ENCODE measurements around the gene TRIM63. TPM values are rescaled to one million over a fixed set of nuclear protein-coding genes. Genes with fewer than 3 reads are reported as not detected.
A peak's percentile ranks its signal among the peaks of the same experiment; 100 is the strongest.

The TRIM63 gene
- polyA plus RNA-seq, 3 donors, result 0.09 TPM; not detected in 2

DNA sequence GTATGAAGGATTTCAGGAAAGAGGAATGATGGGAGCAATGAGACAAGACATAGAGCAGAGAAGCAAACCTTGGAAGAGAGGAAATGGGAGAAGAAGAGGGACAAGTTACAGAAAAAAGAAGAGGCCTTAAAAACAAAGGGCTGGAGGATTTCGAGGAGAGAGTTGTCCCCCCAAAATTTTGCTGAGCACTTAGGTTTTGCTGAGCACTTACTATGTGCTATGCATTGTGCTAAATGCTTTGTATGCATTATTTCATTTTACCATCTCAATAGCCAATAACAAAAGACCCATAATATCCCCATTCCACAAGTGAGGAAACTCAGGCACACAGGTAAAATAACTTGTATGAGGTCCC lies 2.5 kb upstream of the TRIM63 start:
- DNase-seq, result no peak
- Histone ChIP-seq H3K9me3 (replicated peaks in 1 of 2; ENCODE audit: control insufficient read depth in 1 of 2, insufficient read depth in 1 of 2, low read length in 2 of 2) (no peaks in the 10 kb centered on the region), H3K27me3 (ENCODE audit: control insufficient read depth in 2 of 2, insufficient read depth in 2 of 2, low read length in 2 of 2) (no peaks in the 10 kb centered on the region), H4K20me1 (ENCODE audit: insufficient read depth, low read length) (no peaks in the 10 kb centered on the region), H3K9ac (ENCODE audit: insufficient read depth, low read length, poor library complexity, severe bottlenecking) (no peak overlapping the region), H3K27ac (ENCODE audit: low read depth in 1 of 2, low read length in 2 of 2) (no peak overlapping the region), H2AFZ (ENCODE audit: insufficient read depth, low read depth, low read length, poor library complexity, severe bottlenecking) (no peak overlapping the region), H3K36me3 (replicated peaks in 1 of 2; ENCODE audit: control insufficient read depth in 1 of 2, insufficient read depth in 2 of 2, low read length in 2 of 2) (no peaks in the 10 kb centered on the region), H3K4me2 (replicated peaks; ENCODE audit: extremely low read depth, low read length, poor library complexity, severe bottlenecking) (no peak overlapping the region), H3K79me2 (ENCODE audit: insufficient read depth, low read length) (no peaks in the 10 kb centered on the region), H3K4me1 (ENCODE audit: control insufficient read depth in 1 of 2, insufficient read depth in 2 of 2, low read length in 2 of 2) (no peaks in the 10 kb centered on the region), H3K4me3 (replicated peaks in 1 of 3; ENCODE audit: low read depth in 2 of 3, low read length in 3 of 3) (no peak overlapping the region)
- Mint-ChIP-seq H3K27me3 (ENCODE audit: low read depth in 3 of 3) (peaks cover 17 to 36% (median 23%) of the 10 kb centered on the region in 3 donors), H3K4me1 (no peaks in the 10 kb centered on the region), H3K27ac (no peak overlapping the region), H3K36me3 (no peaks in the 10 kb centered on the region), H3K9me3 (no peaks in the 10 kb centered on the region), H3K4me3 (peak overlapping the region in 1 of 2 donors; percentile 31)
- TF ChIP-seq CTCF (IDR thresholded peaks at IDR 0.05), result no peak
- intact Hi-C loops (cut with micrococcal nuclease), result no loop called here
- WGBS (ENCODE audit: insufficient coverage), result no CpG with 5 or more reads among the region's 1 CpG

GRCh38 chr1:26066857-26067256 lies 573 bp downstream of the TRIM63 start:
- Mint-ChIP-seq H3K4me3 (no peak overlapping the region), H3K9me3 (no peaks in the 10 kb centered on the region), H3K36me3 (no peaks in the 10 kb centered on the region), H3K4me1 (no peaks in the 10 kb centered on the region), H3K27ac (no peak overlapping the region), H3K27me3 (ENCODE audit: low read depth in 3 of 3) (peaks cover 8 to 21% (median 14%) of the 10 kb centered on the region in 3 donors)
- Histone ChIP-seq H3K27me3 (ENCODE audit: control insufficient read depth in 2 of 2, insufficient read depth in 2 of 2, low read length in 2 of 2) (no peaks in the 10 kb centered on the region), H3K4me2 (replicated peaks; ENCODE audit: extremely low read depth, low read length, poor library complexity, severe bottlenecking) (no peak overlapping the region), H3K79me2 (ENCODE audit: insufficient read depth, low read length) (no peaks in the 10 kb centered on the region), H3K4me3 (replicated peaks in 1 of 3; ENCODE audit: low read depth in 2 of 3, low read length in 3 of 3) (no peak overlapping the region), H3K9me3 (replicated peaks in 1 of 2; ENCODE audit: control insufficient read depth in 1 of 2, insufficient read depth in 1 of 2, low read length in 2 of 2) (no peaks in the 10 kb centered on the region), H3K36me3 (replicated peaks in 1 of 2; ENCODE audit: control insufficient read depth in 1 of 2, insufficient read depth in 2 of 2, low read length in 2 of 2) (no peaks in the 10 kb centered on the region), H4K20me1 (ENCODE audit: insufficient read depth, low read length) (no peaks in the 10 kb centered on the region), H3K9ac (ENCODE audit: insufficient read depth, low read length, poor library complexity, severe bottlenecking) (no peak overlapping the region), H3K4me1 (ENCODE audit: control insufficient read depth in 1 of 2, insufficient read depth in 2 of 2, low read length in 2 of 2) (no peaks in the 10 kb centered on the region), H2AFZ (ENCODE audit: insufficient read depth, low read depth, low read length, poor library complexity, severe bottlenecking) (no peak overlapping the region), H3K27ac (ENCODE audit: low read depth in 1 of 2, low read length in 2 of 2) (no peak overlapping the region)
- no peak for DNase-seq
- 89% methylated on average over 2 of the region's 4 CpGs for WGBS (ENCODE audit: insufficient coverage)
- TF ChIP-seq CTCF (IDR thresholded peaks at IDR 0.05), result no peak
- intact Hi-C loops (cut with micrococcal nuclease), result no loop called here
